Measurements from ENCODE around the gene NBEA.

DNA sequence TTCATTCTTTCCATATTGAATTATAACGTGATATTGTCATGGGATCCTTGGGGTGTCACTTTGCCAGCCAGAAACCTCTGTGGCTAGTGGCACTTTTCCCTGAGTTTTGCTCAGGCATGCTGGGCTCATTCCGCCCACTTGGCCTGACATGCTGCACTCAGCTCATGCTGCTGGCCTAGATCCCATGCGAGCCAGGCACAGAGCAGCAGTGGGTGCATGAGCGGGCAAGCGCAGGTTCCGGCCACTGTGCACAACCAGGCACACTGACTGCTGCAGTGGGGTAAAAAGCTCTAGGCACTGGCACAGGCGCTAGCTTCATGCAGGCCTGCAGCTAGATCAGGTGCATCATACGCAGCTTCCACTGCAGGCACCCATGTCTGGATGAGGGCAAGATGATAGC, 313.2 kb downstream of the NBEA start:
- TF ChIP-seq, protein P1, sequence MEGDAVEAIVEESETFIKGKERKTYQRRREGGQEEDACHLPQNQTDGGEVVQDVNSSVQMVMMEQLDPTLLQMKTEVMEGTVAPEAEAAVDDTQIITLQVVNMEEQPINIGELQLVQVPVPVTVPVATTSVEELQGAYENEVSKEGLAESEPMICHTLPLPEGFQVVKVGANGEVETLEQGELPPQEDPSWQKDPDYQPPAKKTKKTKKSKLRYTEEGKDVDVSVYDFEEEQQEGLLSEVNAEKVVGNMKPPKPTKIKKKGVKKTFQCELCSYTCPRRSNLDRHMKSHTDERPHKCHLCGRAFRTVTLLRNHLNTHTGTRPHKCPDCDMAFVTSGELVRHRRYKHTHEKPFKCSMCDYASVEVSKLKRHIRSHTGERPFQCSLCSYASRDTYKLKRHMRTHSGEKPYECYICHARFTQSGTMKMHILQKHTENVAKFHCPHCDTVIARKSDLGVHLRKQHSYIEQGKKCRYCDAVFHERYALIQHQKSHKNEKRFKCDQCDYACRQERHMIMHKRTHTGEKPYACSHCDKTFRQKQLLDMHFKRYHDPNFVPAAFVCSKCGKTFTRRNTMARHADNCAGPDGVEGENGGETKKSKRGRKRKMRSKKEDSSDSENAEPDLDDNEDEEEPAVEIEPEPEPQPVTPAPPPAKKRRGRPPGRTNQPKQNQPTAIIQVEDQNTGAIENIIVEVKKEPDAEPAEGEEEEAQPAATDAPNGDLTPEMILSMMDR (IDR thresholded peaks at IDR 0.05; ENCODE audit: insufficient read depth, low read length), result no peak
- TF ChIP-seq GABPA (IDR thresholded peaks at IDR 0.05; ENCODE audit: low read depth), result no peak
